GM13976 (cell line): ENCODE results near the gene AWAT1.

Source experiments
- DNase-seq: peaks from one replicate; pipeline ENCODE4 v3.0.0; 2012; ENCODE audit warnings: low spot score
- in situ Hi-C: fragments of 300-500 bp; cut with MboI; formaldehyde crosslinking; loops from one replicate; pipeline ENCODE4 v1.12.0; 2022; ENCODE audit warnings: low sequenced_read_pairs, mixed read lengths, inconsistent platforms; ENCODE audit not compliant: unreplicated experiment
- TF ChIP-seq, protein P1 (sequence below): IDR thresholded peaks from 2 replicates; pipeline ENCODE4 v1.5.1; 2012; ENCODE audit warnings: borderline replicate concordance, mild to moderate bottlenecking; ENCODE audit not compliant: insufficient read depth; ENCODE audit errors: extremely low read depth, missing control alignments, control extremely low read depth

Gene AWAT1

DNA sequence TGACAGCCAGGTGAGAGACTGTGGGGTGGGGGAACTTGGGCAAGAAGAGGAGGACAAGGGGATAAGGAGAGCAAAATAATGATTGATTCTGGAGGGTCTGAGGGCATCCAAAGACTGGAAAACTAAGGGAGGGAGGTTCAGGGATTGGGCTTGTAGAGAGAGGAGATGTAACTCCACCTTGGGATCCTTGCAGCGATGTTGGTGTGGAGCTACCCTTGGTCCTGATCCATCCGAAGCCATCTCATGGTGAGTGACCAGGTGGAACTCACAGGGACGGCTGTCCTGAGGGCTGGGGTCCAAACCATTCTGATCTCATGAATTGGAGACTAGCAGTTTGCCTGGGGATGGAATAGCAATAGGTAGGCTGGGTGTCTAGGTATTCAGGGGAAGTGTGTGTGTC is 46.1 kb downstream of the AWAT1 start:
- DNase-seq, result no peak
- TF ChIP-seq, protein P1, sequence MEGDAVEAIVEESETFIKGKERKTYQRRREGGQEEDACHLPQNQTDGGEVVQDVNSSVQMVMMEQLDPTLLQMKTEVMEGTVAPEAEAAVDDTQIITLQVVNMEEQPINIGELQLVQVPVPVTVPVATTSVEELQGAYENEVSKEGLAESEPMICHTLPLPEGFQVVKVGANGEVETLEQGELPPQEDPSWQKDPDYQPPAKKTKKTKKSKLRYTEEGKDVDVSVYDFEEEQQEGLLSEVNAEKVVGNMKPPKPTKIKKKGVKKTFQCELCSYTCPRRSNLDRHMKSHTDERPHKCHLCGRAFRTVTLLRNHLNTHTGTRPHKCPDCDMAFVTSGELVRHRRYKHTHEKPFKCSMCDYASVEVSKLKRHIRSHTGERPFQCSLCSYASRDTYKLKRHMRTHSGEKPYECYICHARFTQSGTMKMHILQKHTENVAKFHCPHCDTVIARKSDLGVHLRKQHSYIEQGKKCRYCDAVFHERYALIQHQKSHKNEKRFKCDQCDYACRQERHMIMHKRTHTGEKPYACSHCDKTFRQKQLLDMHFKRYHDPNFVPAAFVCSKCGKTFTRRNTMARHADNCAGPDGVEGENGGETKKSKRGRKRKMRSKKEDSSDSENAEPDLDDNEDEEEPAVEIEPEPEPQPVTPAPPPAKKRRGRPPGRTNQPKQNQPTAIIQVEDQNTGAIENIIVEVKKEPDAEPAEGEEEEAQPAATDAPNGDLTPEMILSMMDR, result no peak
- in situ Hi-C loops, result no loop called here

DNA sequence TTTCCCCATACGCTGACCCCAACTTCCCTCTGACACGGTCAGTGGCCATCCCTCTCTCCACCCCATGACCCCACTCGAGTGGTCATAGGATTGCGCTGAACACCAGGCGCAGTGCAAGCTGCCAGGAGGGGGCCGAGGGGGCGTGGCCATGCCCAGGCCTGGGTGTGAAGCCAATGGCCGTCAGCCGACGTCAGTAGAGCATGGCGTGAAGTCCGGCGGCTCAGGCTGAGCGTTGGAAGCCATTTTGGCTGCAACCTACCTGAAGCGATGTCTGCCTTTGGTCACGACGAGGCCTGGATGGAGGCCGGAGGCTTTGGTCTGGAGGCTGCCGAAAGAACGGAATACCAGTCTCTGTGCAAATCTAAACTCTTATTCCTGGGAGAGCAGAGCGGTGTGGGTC is 47.5 kb downstream of the AWAT1 start, which contains the start of gene RAB41:
TSS of gene RAB41 (plus strand) at position 222 of the 400 bp plus-strand sequence. CDS start at position 268, 46 bp downstream.
- TF ChIP-seq, protein P1, result no peak
- in situ Hi-C loops, result no loop called here
- DNase-seq, result no peak

DNA sequence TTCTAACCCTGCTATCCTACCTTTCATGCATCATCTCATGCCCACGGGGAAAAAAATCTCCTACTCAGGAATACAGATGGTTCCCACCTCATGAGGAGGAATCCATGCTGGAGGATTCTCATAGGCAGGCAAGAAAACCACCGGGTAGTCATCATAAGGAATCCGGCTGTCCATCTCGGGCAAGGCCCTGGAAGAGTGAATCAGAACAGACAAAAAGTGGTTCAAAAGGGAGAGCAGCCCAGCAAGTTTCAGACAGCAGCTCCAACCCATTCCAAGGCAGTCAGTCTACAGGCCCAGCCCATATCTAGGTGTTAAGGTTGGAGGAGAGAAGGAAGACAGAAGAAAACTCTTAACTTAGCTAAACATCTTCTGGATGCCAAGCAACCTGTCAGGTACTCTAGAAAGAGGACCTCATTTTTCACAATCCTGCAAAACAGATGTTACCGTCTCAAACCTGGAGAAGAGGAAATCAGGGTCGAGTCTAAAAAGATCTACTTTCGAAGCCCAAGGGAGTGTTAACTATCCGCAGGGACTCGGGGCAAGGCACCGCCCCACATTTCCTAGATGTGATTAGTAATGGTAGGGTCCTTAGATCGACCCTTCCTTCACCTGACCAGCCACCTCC is 54.8 kb downstream of the AWAT1 start:
- in situ Hi-C loops, result no loop called here
- no peak for DNase-seq
- TF ChIP-seq, protein P1, result no peak
